Erythroblast (primary cell): ENCODE measurements around the gene STEAP2.
"Not testable (repeated sequence)": the region's sequence is repeated elsewhere in the genome, so short reads cannot be mapped to it uniquely, and the experiment has no call there.

Experiments used
- DNase-seq, 2 experiments: peaks; one replicate each; lab custom pipeline; 2025; lab: John Stamatoyannopoulos, UW
- GATA1 ChIP-seq: IDR thresholded peaks from 2 replicates; pipeline ENCODE4 v1.6.1; 2011; ENCODE audit warnings: low read depth, mild to moderate bottlenecking, control low read depth, low read length, moderate library complexity
- POLR2A ChIP-seq: IDR thresholded peaks from 2 replicates; pipeline ENCODE4 v1.6.1; 2011; ENCODE audit warnings: mild to moderate bottlenecking, low read length

STEAP2 gene

GRCh38 chr7:90251304-90251635 is 39.7 kb downstream of the STEAP2 start:
- DNase-seq, result no peak
- TF ChIP-seq POLR2A (no peak), GATA1 (no peak)

- DNase-seq, result not testable (repeated sequence)
Measured at GRCh38 chr7:90256011-90256410, 44.5 kb downstream of the STEAP2 start.

GRCh38 chr7:90256778-90257177 is 45.2 kb downstream of the STEAP2 start:
- TF ChIP-seq GATA1 (no peak), POLR2A (no peak)
- no peak for DNase-seq

GRCh38 chr7:90261441-90261840 is 49.9 kb downstream of the STEAP2 start:
- DNase-seq, result no peak
- TF ChIP-seq POLR2A, result no peak
- no peak for TF ChIP-seq GATA1

DNA sequence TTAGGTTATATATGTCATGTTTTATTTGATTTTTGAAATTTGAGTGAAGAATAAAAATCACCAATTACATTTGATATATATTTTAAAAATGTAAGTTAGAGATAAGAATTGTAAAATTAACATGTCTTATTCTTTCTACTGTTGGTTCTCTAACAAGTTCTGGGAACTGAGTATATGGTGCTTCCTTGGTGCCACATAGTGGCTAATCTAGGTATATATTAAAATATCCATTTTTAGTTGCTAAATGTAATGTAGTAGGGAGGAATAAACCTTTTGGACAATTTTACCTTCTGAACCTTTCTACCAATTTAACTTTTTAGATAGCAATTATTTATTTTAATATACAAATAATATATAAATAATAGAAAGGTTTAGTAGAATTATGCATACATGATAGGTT is 50.9 kb downstream of the STEAP2 start:
- DNase-seq, result no peak
- TF ChIP-seq GATA1, result no peak
- no peak for TF ChIP-seq POLR2A

DNA sequence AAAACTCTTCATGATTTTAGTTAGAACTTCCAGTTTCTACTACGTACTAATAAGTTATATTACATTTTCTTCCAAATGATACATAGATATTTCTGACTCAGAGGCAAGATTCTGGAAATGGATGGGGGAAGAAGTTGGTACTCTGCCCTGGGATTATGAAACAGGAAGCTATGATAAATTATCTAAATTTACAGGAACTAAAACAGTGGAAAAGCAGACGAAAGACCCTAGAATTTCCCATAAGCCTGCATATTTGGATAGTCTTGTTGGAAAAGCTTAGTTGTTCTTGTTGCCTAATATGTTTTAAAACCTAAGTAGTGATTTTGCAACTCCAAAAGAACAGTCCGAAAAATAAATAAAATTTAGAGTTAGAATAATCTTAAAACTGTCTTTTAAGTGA is 55.3 kb downstream of the STEAP2 start:
- TF ChIP-seq POLR2A (no peak), GATA1 (no peak)
- no peak for DNase-seq

- DNase-seq, result no peak
- no peak for TF ChIP-seq POLR2A
- TF ChIP-seq GATA1, result no peak
Measured at GRCh38 chr7:90267263-90267858, 55.8 kb downstream of the STEAP2 start.

- TF ChIP-seq GATA1 (no peak), POLR2A (no peak)
- DNase-seq, result no peak
Measured at GRCh38 chr7:90269163-90269562, 57.6 kb downstream of the STEAP2 start.

GRCh38 chr7:90270431-90271178 is 59.1 kb downstream of the STEAP2 start:
- DNase-seq, result no peak
- TF ChIP-seq GATA1, result no peak
- no peak for TF ChIP-seq POLR2A

GRCh38 chr7:90271753-90272152 is 60.2 kb downstream of the STEAP2 start:
- DNase-seq, result no peak
- TF ChIP-seq POLR2A (no peak), GATA1 (no peak)

DNA sequence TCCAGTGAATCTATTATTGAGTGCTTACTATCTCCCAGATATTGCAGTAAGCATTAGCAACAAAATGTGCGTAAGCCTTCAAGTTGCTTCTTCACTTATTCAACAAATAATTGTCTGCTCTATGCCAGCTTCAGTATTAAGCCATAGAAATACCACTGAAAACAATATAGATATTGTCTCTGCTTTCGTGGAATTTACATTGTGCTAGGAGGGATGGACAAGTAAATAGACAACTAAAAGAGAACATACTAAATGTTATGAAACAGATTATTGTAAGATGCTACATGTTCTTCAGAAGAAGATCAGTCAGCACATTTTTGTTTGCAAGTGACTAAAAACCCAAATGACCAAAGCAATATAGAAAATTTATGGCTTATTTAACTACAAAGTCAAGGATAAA is 60.7 kb downstream of the STEAP2 start:
- TF ChIP-seq GATA1 (no peak), POLR2A (no peak)
- DNase-seq, result no peak

GRCh38 chr7:90274161-90274560 is 62.6 kb downstream of the STEAP2 start:
- no peak for TF ChIP-seq POLR2A
- no peak for TF ChIP-seq GATA1
- no peak for DNase-seq

DNA sequence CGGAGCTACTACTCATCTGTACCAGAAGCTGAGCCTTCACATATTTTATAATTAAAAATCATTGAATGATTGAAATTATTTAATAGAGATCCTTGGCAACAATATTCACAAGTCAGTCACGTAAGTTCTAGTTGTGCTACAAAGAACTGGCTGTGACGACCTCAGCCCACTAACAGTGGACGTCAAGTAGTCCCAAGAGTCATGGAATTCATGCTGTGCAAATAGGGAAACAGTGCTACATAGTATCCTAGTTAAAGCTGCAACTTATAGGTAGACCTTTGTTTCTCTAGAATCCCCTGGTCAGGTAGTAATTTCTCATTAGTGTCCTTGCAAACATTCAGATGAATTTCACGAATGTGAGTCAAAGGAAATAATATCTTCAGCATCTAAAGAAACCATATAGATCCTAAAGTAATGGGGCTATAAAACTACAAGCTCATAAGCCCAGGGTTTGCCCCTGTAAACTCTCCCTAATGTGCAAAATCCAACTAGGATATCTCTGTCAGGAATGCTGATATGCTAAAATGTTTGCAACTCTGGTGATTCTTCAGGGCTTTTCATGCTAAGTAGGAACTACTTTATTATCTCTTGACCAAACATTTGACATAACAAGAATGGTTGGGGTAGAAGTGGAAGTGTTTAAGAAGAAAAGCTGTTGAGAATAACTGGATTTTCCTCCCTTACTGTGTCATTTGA is 64.6 kb downstream of the STEAP2 start:
- DNase-seq, result no peak
- TF ChIP-seq GATA1, result no peak
- TF ChIP-seq POLR2A, result no peak
